ENCODE results near the gene BCAS4.

BCAS4 gene

DNA sequence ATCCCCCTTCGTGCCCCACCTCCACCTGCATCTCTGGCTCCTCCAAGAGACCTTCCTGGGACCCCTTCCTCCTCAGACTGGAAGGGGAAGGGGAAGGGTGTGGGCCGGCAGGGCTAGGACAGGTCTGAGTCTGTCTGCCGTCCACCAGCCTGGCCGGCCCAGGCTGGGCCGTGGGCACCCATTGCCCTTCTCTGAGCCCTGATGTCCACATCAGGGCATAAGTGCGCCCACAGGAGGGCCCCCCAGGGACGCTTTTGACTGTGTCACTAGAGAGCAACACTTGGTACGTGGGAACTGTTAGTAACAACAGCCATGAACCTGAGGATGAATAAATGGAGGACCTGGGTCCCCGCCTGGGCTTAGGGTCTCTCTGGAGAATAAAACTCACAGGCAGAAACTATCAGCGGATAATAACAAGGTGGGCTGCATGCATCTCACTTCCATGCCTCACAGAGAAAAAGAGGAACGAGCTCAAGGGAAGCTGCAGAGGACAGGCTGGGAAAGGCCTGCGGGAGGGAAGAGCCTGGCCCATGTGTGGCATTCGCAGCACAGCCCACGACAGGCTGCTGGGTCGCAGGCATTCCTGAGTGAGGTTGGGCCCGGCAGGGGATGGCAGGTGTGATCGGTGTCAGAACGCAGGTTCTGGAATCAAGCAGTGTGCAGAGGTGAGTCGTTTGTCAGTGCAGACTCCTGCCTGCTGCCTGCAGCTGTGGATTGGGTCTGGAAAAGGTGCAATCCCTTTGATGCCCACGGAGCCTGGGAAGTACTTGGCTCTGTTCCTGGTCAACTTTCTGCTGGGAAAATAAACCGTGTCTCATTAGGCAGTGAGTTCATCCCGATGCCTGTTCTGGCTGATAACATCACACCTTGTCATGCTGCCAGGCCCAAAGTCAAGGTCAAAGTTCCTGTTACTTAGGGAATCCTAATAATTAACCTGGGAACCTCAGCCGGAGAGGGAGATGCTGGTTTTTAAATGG is 60.9 kb downstream of the BCAS4 start:
- no peak for DNase-seq (ENCODE audit: low spot score)

DNA sequence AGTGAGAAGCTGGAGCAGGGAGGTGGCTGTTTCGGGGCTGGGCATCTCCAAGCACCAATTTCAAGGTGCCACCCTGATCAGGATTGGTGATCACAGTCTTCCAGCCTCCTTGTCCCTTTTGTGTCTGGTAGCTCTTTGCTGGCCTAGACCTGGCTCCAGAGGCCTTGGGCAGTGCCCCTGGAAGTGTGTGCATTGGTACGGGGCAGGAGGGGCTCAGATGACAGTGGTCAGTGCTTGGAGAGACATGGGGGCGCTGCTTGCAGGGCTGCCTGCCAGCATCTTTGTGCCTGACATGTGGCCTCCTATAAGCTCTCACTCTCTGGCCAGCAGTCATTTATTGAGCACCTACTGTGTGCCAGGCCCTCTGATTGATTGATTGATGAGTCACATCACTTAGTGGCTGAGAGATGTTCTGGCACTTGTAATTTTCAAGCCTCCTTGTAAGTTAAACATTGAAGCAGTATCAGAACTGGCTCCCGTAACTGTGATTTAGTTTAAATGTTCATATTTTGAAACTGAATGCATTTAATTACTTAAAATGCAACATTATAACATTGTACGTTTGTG is 61.7 kb downstream of the BCAS4 start:
- no peak for DNase-seq (ENCODE audit: low spot score)

DNA sequence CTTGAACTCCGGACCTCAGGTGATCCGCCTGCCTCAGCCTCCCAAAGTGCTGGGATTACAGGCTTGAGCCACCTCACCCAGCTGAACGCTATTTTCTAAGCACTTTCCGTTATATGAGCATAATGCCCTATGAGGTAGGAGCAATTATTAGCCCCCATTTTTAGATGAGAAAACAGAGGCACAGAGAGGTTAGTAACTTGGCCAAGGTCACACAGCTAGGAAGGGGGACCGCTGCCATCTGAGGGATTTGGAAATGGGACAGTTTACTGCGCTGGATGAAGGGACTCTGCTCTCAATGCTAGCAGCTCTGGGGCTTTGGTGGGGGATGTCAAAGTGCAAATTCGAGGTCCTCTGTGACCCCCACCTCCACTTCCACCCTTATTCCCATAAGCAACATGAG is 62.5 kb downstream of the BCAS4 start:
- no peak for DNase-seq (ENCODE audit: low spot score)

DNA sequence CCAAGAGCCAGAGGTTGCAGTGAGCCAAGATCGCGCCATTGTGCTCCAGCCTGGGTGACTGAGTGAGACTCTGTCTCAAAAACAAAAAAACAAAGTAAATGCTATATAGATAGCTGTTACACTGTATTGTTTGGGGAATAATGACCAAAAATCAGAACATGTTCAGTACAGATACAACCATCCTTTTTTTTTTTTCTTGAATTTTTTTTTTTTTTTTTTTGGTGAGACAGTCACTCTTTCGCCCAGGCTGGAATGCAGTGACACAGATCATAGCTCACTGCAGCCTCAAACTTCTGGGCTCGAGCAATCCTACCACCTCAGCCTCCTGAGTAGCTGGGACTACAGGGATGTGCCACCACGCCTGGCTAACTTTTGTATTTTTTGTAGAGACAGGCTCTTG is 63.7 kb downstream of the BCAS4 start:
- DNase-seq (ENCODE audit: low spot score) = no peak

DNA sequence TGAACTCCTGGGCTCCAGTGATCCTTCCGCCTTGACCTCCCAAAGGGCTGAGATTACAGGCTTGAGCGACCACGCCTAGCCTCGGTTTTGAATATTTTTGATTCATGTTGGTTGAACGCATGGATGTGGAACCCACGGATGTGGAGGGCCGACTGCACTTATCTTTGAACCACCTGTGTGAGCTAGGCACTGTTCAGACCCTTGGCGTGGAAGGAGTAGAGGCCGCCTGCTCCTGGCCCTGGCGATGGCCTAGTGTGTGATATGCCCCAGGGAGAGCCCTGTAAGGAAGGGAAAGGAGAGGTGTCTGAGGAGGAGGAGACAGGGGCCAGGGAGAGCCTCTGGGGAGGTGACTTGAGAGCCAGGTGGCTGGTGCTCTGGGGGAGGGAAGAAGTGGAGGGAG is 64.3 kb downstream of the BCAS4 start:
- DNase-seq (ENCODE audit: low spot score) = no peak

DNA sequence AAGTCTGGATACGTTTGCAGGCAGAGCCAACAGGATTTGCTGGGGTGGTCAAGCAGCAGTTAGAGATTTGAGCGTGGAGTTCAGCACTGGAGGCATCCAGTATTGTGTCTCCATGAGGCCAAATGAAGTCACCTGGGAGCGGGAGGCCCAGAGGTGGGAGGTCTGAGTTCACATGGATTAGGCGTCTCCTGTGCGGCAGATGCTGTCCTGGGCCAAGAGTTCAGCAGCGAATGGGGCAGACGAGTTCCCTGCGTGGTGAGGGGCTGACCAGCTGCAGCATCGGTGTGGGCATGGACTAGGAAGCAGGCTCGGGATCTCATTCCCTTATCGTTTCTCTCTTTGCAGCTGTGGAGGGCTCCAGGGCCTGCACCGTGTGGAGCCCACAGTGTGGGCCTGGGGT is 66.2 kb downstream of the BCAS4 start:
- no peak for DNase-seq (ENCODE audit: low spot score)

DNA sequence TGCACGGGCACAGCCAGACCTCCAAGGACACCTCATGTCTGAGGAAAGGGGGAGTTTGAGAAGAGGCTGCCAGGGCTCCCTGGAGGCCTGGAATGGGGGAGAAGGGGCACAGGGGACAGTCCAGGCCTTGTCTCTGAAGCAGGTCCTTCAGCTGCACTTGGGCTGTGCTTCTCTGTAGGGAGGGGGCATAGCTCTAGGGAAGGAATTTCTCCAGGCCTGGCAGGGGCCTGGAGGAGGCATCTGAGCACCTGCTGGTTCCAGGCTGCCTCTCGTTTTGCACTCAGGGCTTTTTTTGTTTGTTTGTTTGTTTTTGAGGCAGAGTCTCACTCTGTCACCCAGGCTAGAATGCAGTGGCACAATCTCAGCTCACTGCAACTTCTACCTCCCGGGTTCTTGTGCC is 67.7 kb downstream of the BCAS4 start:
- DNase-seq (ENCODE audit: low spot score) = no peak

DNA sequence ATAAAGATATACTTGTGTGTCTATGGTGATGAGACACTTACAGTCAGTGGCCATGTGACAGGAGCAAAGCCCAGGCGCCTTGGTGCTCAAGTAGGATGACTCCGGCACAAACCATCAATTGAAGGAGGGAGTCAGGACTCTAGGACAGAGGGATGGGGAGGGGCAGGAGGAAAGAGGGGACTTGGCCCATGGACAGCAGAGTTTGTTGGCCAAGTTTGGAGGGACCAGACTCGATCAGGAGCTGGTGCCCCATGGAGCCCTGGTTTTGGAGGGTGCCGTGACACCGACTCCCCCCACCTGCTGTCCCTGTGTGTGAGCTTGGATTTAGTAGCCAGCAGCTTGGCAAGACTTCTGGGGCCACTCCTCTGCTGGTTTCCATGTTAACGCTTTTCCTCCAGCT is 70.3 kb downstream of the BCAS4 start:
- no peak for DNase-seq (ENCODE audit: low spot score)

DNA sequence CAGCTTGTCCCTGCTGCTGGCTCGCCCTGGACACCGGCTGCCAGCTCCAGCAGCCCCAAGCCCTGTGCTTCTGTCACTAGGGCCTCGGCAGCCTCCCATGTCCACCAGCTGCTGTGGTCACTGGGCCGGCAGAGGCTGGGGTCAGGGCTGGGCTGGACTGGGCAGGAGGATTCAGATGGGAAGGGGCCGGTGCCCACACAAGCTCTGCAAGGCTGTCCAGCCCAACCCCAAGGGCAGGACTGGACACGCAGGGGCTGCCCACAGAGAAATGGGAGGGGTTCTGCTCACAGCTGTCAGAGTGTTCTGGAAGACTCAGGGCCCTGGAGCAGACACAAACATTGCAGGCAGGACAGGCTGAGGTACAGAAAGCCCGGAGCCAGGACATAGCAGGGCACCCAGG is 70.7 kb downstream of the BCAS4 start:
- DNase-seq (ENCODE audit: low spot score) = no peak

DNA sequence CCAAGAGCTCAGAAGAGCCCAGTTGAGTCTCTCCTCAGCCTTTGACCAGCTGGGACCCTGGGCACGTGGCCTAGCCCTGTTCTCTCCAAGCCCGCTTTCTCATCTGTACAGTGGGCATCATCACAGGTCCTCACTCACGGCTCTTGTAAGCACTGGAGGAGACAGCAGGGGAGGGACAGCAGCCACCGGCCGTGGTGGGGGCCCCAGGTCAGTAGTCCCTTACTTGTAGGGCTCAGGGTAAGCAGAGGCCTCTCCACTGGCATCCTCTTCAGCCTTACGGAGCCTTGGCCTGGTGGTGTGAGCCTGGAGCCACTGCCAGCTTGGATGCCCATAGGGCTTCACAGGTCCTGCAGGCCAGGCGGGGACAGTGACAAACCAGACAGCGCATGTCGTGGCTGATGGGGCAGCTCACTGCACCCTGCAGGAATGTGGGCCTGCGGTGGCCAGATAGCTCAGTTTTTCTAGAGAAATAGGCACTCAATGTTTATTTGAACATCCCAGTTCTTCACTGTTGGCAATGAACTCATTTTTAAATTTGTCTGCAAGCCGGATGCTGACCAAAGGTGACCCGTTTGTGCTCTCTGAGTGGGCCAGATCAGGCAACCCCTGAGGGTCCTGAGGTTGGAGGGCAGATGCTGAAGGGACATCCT is 71.3 kb downstream of the BCAS4 start:
- no peak for DNase-seq (ENCODE audit: low spot score)

DNA sequence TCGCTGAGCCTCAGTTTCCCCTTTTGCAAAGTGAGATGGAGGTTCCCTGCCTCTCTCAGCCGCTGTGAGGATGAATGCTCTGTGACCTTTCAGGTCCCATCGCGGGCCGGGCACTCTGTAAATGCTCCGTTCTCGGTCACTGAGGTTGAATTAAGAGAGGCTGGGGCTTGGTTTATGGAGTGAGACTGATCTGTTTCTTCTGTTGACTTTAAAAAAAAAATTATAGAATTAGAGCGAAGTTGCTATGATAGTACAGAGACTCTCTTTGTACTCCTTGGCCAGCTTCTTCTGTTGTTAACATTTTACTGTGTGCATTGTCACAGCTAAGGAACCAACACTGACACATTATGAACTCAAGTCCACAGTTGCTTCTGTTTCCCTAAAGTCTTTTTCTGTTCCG is 72.0 kb downstream of the BCAS4 start:
- no peak for DNase-seq (ENCODE audit: low spot score)

DNA sequence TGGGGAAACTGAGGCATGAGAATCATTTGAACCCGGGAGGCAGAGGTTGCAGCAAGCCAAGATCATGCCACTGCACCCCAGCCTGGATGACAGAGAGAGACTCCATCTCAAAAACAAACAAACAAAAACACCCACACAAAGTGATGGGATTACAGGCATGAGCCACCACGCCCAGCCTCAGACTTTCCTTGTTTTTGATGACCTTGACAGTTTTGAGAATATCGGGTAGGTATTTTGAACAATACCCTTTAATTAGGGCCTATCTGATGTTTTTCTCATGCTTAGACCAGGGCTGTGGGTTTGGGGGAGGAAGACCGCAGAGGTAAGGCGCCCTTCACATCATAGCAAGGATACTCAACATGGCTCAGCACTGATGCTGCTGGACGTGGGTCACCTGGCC is 72.9 kb downstream of the BCAS4 start:
- DNase-seq (ENCODE audit: low spot score) = no peak

DNA sequence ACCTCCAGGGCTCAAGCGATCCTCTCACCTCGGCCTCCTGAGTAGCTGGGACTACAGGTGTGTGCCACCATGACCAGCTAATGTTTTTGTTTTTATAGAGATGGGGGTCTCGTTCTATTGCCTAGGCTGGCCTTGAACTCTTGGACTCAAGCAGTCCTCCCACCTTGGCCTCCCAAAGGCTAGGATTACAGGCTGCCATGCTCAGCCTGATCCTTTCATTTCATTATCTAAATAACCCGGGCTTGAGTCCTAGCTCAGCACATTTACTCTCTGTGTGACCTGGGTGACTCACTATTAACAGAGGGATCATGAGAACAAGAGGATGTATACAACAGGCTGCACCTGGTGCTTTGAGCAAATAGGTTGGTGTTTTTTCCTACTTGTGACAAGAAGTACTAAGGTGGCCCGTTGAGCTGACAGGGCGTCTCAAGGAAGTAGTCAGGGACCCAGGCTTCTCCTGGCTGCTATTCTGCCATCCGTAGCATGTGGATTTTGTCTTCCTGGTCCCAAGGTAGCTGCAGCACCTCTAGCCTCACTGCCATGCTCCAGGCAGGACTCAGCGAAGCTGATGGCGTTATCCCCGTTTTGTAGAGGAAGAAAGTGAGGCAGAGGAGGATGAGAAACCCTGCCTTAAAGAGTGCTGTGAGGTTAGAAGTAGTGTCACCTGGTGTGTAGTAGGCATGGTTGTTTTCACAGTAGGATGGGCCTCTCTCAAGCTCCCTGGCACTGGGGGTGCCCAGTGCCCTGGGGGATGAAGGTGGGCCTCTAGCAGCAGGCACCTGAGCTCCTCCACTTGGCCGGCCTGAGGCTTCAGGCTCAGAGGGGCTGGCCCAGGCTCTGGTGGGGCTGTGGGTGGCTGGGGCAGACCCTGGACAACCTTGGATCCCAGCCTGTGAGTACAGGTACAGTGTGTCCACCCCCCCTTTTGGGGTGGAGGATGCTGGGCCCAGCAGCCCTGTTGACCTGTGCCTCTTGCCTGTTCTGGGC is 73.9 kb downstream of the BCAS4 start:
- DNase-seq (ENCODE audit: low spot score) = no peak

DNA sequence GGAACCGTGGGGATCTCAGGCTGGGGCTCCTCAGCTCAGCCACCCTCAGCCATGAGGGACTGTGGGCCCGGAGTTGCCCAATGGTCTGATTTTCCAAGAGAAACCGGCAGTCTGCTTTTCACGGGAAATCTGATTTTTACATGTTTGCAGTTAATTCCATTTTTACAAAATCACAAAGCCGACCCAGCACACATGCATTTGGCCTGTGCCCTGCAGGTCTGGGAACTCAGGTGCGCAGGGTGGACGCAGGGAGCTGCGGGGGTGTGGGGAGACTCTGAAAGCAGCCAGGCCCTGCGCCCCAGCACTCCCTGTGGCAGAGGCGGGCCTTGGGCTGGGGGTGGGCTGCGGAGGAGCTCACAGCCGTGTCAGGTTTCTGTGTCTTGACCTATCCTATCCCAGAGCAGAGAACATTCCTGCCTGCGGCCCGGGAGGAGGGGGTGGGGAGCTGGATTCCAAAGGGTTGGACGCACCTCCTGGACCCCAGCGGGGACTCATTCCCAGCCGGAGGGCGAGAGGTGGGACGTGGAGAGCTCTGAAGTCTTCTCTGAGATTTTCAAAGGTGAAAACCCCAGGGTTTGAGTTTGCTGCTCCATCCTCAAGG is 75.8 kb downstream of the BCAS4 start:
- no peak for DNase-seq (ENCODE audit: low spot score)

DNA sequence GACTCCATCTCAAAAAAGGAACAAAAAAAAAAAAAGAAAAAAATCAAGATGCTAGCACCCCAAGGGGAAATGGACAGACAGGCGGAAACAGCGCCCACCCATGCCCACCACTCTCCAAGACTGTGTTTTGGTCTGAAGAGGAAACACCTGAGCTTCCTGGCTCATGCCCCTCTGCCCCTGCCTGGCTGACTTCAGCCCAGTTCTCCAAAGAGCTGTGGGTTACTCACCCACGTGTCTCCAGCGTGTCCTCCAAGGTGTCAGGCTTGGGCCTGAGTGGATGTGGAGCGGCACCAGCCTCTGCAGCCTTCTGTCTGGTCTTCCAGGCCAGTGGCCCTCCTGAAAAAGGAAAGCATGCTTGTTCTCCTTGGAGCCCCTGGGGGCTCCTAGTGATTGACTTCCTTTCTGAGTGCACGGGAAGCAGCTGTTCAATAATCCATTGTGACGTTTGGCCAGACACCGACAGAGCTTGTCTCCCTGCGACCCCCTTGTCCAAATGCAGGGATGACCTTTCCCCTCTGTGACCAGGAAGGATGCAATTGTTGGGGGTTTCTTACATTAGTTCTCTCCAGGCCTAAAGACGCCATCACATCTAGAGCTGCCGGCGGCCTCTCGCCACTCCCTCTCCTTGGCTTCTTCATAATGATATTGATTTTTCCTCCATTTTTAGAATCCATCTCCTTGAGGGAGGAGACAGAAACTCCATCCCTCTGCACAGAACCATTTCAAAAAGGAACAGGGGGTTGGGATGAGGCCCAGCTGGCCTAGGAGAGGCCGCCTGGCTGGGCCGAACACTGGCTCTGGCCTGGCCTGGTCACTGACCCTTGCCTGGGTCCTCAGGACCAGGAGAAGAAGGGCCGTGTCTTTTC is 77.9 kb downstream of the BCAS4 start:
- no peak for DNase-seq (ENCODE audit: low spot score)

DNA sequence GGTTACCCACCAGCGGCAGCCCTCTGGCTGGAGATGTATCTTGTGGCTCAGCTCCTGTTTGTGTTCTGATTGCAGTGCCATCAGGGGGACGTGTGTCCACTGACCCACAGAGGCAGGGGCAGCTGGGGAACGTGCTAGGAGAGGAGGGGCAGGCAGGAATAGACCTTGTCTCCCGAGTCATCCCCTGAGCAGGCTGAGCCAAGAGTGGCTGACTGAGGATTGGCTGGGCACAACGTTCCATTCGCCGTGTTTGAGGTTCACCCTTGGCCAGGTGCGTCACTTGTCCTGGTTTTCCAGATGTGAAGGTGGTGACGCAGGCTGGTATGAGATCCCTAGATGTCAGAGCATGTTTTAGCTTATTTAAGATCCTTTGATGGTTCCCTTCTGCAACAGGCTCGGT is 78.7 kb downstream of the BCAS4 start:
- DNase-seq (ENCODE audit: low spot score) = no peak

DNA sequence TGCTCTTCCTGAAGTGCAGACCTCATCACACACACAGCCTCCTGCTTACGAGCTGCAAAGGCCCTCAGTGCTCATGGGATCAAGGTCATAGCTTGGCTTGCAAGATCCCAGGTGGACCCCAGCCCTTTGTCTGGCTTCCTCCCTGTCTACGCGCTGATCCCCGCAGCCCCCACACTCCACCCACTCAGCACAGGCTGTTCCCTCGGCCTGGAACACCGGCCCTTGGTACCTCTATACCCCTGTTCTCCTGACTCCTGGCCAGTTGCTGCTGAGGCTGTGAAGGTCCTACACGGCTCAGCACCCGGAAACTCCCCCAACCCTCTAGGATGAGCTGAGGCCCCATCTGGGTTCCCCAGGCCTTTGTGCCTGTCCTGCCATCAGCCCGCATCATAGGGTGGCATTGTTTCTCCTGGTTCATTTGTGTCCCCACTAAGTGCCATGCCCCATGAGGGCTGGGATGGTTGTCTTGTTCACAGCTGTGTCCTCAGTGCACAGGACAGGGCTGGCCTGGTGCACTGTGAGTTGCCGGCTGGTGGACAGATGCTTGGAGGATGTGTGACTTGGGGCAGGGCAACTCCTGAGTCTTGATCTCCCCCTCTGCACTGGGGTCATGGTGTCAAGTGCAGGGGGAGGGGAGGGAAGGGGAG is 79.4 kb downstream of the BCAS4 start:
- DNase-seq (ENCODE audit: low spot score) = no peak

DNA sequence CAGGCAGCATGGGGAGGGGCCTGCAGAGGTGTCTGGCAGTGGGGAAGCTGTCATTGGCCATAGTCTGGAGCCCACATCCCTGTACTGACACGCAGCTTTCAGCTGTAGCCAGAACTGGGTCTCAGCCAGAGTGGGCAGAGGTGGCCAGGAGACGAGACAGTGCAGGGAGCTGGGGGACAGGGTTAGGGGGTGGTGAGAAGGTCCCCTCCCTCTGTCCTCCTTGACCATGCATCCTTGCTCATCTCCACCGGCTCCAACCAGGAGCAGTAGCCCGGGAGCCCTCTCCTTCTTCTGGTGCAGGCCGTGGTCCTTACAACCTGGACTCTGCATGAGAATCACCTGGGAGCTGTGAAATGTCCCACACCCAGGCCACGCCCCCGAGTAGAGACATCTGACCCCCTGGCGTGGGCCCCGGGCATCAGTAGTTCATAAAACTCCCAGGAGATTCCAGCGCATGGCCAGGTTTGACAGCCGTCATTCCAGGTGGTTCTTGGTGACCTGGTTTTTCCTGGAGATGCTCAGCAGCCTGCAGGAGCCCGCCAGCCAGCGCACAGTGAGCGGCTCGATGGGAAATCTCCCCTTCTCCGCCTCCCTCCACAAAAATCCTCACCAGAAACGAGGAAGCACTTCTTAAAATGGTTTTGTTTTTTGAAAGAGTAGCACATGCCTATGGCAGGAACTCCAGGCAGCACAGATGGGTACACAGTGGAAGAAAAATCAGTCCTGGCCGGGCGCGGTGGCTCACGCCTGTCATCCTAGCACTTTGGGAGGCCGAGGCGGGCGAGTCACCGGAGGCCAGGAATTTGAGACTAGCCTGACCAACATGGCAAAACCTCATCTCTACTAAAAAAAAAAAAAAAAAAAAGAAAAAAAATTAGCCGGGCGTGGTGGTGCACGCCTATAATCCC is 80.2 kb downstream of the BCAS4 start:
- DNase-seq (ENCODE audit: low spot score) = no peak

DNA sequence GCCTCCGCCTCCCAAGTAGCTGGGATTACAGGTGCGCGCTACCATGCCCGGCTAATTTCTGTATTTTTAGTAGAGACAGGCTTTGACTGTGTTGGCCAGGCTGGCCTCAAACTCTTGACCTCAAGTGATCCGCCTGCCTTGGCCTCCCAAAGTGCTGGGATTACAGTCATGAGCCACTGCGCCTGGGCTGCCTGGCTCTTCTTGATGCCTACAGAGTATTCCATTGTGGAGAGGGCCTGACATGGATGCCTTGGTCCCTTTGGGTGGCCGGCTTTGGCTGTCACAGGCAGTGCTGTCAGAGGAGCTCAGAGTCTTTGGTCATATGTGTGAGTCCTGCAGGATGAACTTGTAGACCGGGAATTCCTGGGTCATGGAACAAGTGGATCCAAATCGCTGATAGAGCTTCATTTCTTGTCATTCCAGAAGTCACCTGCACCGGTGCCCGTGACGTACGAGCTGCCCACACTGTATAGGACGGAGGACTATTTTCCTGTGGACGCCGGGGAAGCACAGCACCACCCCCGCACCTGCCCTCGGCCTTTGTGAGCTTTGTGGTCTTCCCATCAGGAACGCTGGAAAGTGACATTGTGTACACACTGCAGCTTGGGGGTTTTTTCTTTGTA is 81.3 kb downstream of the BCAS4 start:
- no peak for DNase-seq (ENCODE audit: low spot score)

Measured in CD4-positive, alpha-beta T cell treated with Interleukin-15 for 4 hours (primary cell).